A549 (cell line): ENCODE data around the gene METTL17. TPM values are rescaled to one million over a fixed set of nuclear protein-coding genes. Genes with fewer than 3 reads are reported as not detected.

ENCODE experiments used
- ATAC-seq, 2 experiments: fragments of 200-7000 bp in 1 of 2; fragments of >200 bp in 1 of 2; cut with Nextera tagmentation in 1 of 2; cut with Tn5 transposase in 1 of 2; 3 replicates each; pipeline versions ENCODE4 v1.8.0 to v1.9.1; 2018 to 2020; ENCODE audit warnings: mild to moderate bottlenecking in 1 of 2, moderate library complexity in 1 of 2
- CTCF ChIA-PET: fragments of 300-600 bp; sonication (Branson Sonifier 250); formaldehyde crosslinking; extraction: SDS; loops from one replicate; lab custom pipeline; 2021; ENCODE audit warnings: antibody characterized with exemption, inconsistent platforms; lab: Yijun Ruan, JAX
- POLR2A ChIA-PET: fragments of 350-600 bp; formaldehyde crosslinking; extraction: SDS; loops from one replicate; lab custom pipeline; 2021; ENCODE audit warnings: antibody characterized with exemption, inconsistent platforms; lab: Yijun Ruan, JAX
- DNase-seq, 2 experiments: peaks; one replicate each; pipeline versions ENCODE4 v3.0.0 to v3.0.0-alpha.2; 2011 to 2016; ENCODE audit warnings: low read depth in 1 of 2, low spot score in 1 of 2
- FAIRE-seq: peaks from 2 replicates; lab custom pipeline; 2011; peaks lifted over from hg19 to GRCh38; lab: Jason Lieb, UNC
- H3K27ac ChIP-seq, 2 experiments: fragments of >200 bp; sonication (Bioruptor Twin); formaldehyde crosslinking; 3 replicates each; pipeline ENCODE4 v1.5.1; 2016 to 2017
- H3K4me1 ChIP-seq: fragments of >200 bp; sonication (Bioruptor Twin); formaldehyde crosslinking; 3 replicates; pipeline ENCODE4 v1.6.1; 2016
- H3K4me2 ChIP-seq: fragments of >200 bp; sonication (Bioruptor Twin); formaldehyde crosslinking; 3 replicates; pipeline ENCODE4 v1.6.1; 2016
- H3K4me3 ChIP-seq: fragments of >200 bp; sonication (Bioruptor Twin); formaldehyde crosslinking; 3 replicates; pipeline ENCODE4 v1.5.1; 2016
- H3K9me3 ChIP-seq: fragments of >200 bp; sonication (Bioruptor Twin); formaldehyde crosslinking; 3 replicates; pipeline ENCODE4 v1.6.1; 2016
- CBX2 ChIP-seq: fragments of 200-600 bp; sonication (generic); IDR thresholded peaks from 2 replicates; pipeline ENCODE4 v1.6.1; 2016; ENCODE audit warnings: low read depth, mild to moderate bottlenecking, borderline replicate concordance
- CEBPB ChIP-seq, 2 experiments: fragments of >200 bp in 1 of 2; sonication (Bioruptor Twin) in 1 of 2; formaldehyde crosslinking in 1 of 2; IDR thresholded peaks; 2 replicates each; pipeline ENCODE4 v1.6.1; 2012 to 2016
- CHD2 ChIP-seq: fragments of 150-350 bp; IDR thresholded peaks from 2 replicates; pipeline ENCODE4 v1.6.1; 2014; ENCODE audit warnings: low read length; ENCODE audit not compliant: partially characterized antibody
- CTCF ChIP-seq: fragments of >200 bp; sonication (Bioruptor Twin); formaldehyde crosslinking; IDR thresholded peaks from 3 replicates; pipeline ENCODE4 v1.5.1; 2016
- ELK1 ChIP-seq: fragments of 150-350 bp; IDR thresholded peaks from 2 replicates; pipeline ENCODE4 v1.6.1; 2014; ENCODE audit warnings: low read depth, mild to moderate bottlenecking, low read length
- EP300 ChIP-seq, 2 experiments: fragments of >200 bp; sonication (Bioruptor Twin); formaldehyde crosslinking; IDR thresholded peaks; 2 replicates in 1 of 2; 3 replicates in 1 of 2; pipeline ENCODE4 v1.6.1; 2016 to 2017
- ESRRA ChIP-seq: fragments of 150-350 bp; IDR thresholded peaks from 2 replicates; pipeline ENCODE4 v1.6.1; 2014; ENCODE audit warnings: mild to moderate bottlenecking, low read length, borderline replicate concordance
- FOSB ChIP-seq: fragments of 250-450 bp; sonication (Bioruptor Pico); IDR thresholded peaks from 2 replicates; pipeline ENCODE4 v1.5.0; 2020; ENCODE audit warnings: mild to moderate bottlenecking, moderate library complexity
- FOXS1 ChIP-seq: fragments of 250-450 bp; sonication (Bioruptor Pico); IDR thresholded peaks from 2 replicates; pipeline ENCODE4 v1.5.0; 2020; ENCODE audit warnings: mild to moderate bottlenecking, moderate library complexity
- GATA3 ChIP-seq: IDR thresholded peaks from 2 replicates; pipeline ENCODE4 v1.6.1; 2012; ENCODE audit warnings: borderline replicate concordance
- HEYL ChIP-seq: fragments of 250-450 bp; sonication (Bioruptor Pico); IDR thresholded peaks from 2 replicates; pipeline ENCODE4 v1.8.0; 2021; ENCODE audit warnings: mild to moderate bottlenecking, moderate library complexity
- HOXA7 ChIP-seq: fragments of 250-450 bp; sonication (Bioruptor Pico); IDR thresholded peaks from 2 replicates; pipeline ENCODE4 v1.5.0; 2020; ENCODE audit warnings: mild to moderate bottlenecking, moderate library complexity
- HOXB13 ChIP-seq: fragments of 250-450 bp; sonication (Bioruptor Pico); IDR thresholded peaks from 2 replicates; pipeline ENCODE4 v1.5.0; 2020; ENCODE audit warnings: low read depth, mild to moderate bottlenecking, moderate library complexity
- JUN ChIP-seq, 2 experiments: fragments of >200 bp; sonication (Bioruptor Twin); formaldehyde crosslinking; IDR thresholded peaks; 2 replicates in 1 of 2; 3 replicates in 1 of 2; pipeline ENCODE4 v1.6.1; 2016 to 2017
- JUNB ChIP-seq: fragments of >200 bp; sonication (Bioruptor Twin); formaldehyde crosslinking; IDR thresholded peaks from 2 replicates; pipeline ENCODE4 v1.6.1; 2016
- MAFK ChIP-seq: fragments of 450-650 bp; IDR thresholded peaks from 2 replicates; pipeline ENCODE4 v1.6.1; 2014; ENCODE audit not compliant: partially characterized antibody
- PBX3 ChIP-seq: IDR thresholded peaks from 2 replicates; pipeline ENCODE4 v1.6.1; 2012
- POLR2AphosphoS2 ChIP-seq: conservative IDR thresholded peaks from 2 replicates; pipeline ENCODE4 v1.6.1; 2012; ENCODE audit warnings: low read length, improper control_type of control experiment, inconsistent platforms
- RAD21 ChIP-seq, 2 experiments: fragments of >200 bp in 1 of 2; sonication (Bioruptor Twin) in 1 of 2; formaldehyde crosslinking in 1 of 2; IDR thresholded peaks in 1 of 2; conservative IDR thresholded peaks in 1 of 2; 2 replicates in 1 of 2; 3 replicates in 1 of 2; pipeline ENCODE4 v1.6.1; 2012 to 2018; ENCODE audit warnings: inconsistent platforms in 1 of 2
- RARB ChIP-seq: fragments of 250-450 bp; sonication (Bioruptor Pico); IDR thresholded peaks from 2 replicates; pipeline ENCODE4 v1.8.0; 2021; ENCODE audit warnings: mild to moderate bottlenecking, moderate library complexity
- SMC3 ChIP-seq: fragments of >200 bp; sonication (Bioruptor Twin); formaldehyde crosslinking; IDR thresholded peaks from 3 replicates; pipeline ENCODE4 v1.6.1; 2018; ENCODE audit warnings: inconsistent platforms
- TFCP2L1 ChIP-seq: fragments of 250-450 bp; sonication (Bioruptor Pico); IDR thresholded peaks from 2 replicates; pipeline ENCODE4 v1.5.0; 2021; ENCODE audit warnings: mild to moderate bottlenecking
- TP53 ChIP-seq: fragments of 250-450 bp; sonication (Bioruptor Pico); IDR thresholded peaks from 2 replicates; pipeline ENCODE4 v1.5.0; 2021; ENCODE audit warnings: mild to moderate bottlenecking, moderate library complexity
- ZC3H11A ChIP-seq: fragments of 450-650 bp; IDR thresholded peaks from 2 replicates; pipeline ENCODE4 v1.6.1; 2014; ENCODE audit warnings: antibody characterized with exemption, mild to moderate bottlenecking
- ZSCAN20 ChIP-seq: fragments of 250-450 bp; sonication (Bioruptor Pico); IDR thresholded peaks from 2 replicates; pipeline ENCODE4 v1.8.0; 2022; ENCODE audit warnings: mild to moderate bottlenecking, moderate library complexity
- WGBS: methylation state at CpG from one replicate; pipeline ENCODE4 v1.1.6; 2017; ENCODE audit errors: missing lambda C conversion rate; 5-methylcytosine and 5-hydroxymethylcytosine counted together
- polyA plus RNA-seq, 4 experiments: library from polyadenylated mRNA; depleted of rRNA in 3 of 4; stranded (reverse); fragments of >200 nt; fragmentation: RNase III in 1 of 4; extraction: RNeasy Plus Mini Kit Qiagen cat#74134 plus additional on column Dnase treatment in 1 of 4; gene quantifications; 2 replicates in 3 of 4; 3 replicates in 1 of 4; pipeline ENCODE4 v1.2.3, GENCODE V29; 2011 to 2017
- TF ChIP-seq, protein P1 (sequence below): IDR thresholded peaks from 2 replicates; pipeline ENCODE4 v1.6.1; 2012; ENCODE audit warnings: low read depth, borderline replicate concordance
- TF ChIP-seq, protein P2 (sequence below): fragments of >200 bp; sonication (Bioruptor Twin); formaldehyde crosslinking; IDR thresholded peaks from 3 replicates; pipeline ENCODE4 v1.6.1; 2016

METTL17 gene
- polyA plus RNA-seq, 2 of the 4 experiments (the other 2 are of a cell fraction): 81.4 to 116 TPM

GRCh38 chr14:21015312-21015711 lies 25.5 kb downstream of the METTL17 start:
- Histone ChIP-seq H3K4me2 (no peak overlapping the region), H3K4me3 (no peak overlapping the region), H3K9me3 (no peaks in the 10 kb centered on the region), H3K4me1 (no peaks in the 10 kb centered on the region), H3K27ac (no peak overlapping the region)
- FAIRE-seq (no peak), DNase-seq (no peak), ATAC-seq (no peak)
- ChIA-PET CTCF (interaction anchor here (0.5 to 16.3 kb wide), 45 partner anchors 8 to 462 kb away, joined by 3 to 323 read pairs (median 6); partner anchors contain the start of genes ARHGEF40, NDRG2, RNASE13 and RNASE7), POLR2A (interaction anchor here (0.6 to 2.5 kb wide), 5 partner anchors 54 to 672 kb away, joined by 3 to 18 read pairs (median 3); no protein-coding TSS in a partner anchor)
- 48% methylated on average over 6 of the region's 6 CpGs for WGBS
- no peak for TF ChIP-seq POLR2AphosphoS2
- no peak for TF ChIP-seq FOXS1
- no peak for TF ChIP-seq TP53 (CRISPR knock-in tag)
- no peak for TF ChIP-seq GATA3
- no peak for TF ChIP-seq ZC3H11A
- TF ChIP-seq, protein P1, sequence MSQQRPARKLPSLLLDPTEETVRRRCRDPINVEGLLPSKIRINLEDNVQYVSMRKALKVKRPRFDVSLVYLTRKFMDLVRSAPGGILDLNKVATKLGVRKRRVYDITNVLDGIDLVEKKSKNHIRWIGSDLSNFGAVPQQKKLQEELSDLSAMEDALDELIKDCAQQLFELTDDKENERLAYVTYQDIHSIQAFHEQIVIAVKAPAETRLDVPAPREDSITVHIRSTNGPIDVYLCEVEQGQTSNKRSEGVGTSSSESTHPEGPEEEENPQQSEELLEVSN: no peak
- TF ChIP-seq PBX3: no peak
- TF ChIP-seq RAD21 (conservative IDR thresholded peaks at IDR 0.05 in 1 of 2, IDR thresholded peaks at IDR 0.05 in 1 of 2): no peak
- no peak for TF ChIP-seq CTCF
- no peak for TF ChIP-seq CHD2
- TF ChIP-seq HOXA7 (CRISPR knock-in tag): no peak
- no peak for TF ChIP-seq CBX2
- TF ChIP-seq HOXB13 (CRISPR knock-in tag): no peak

GRCh38 chr14:21016413-21017190 lies 26.8 kb downstream of the METTL17 start:
- no peak for FAIRE-seq
- 55% methylated on average over 9 of the region's 9 CpGs for WGBS
- CTCF ChIA-PET: interaction anchor here (1.0 to 16.3 kb wide), 14 partner anchors 15 to 120 kb away, joined by 3 to 323 read pairs (median 38); partner anchors contain the start of genes ARHGEF40, RNASE13, RNASE7 and SLC39A2

More at GRCh38 chr14:21016413-21017190, 26.8 kb downstream of the METTL17 start:
- H3K4me2 ChIP-seq: no peak overlapping the region
- POLR2A ChIA-PET: interaction anchor here (2.5 kb wide), 1 partner anchor 87 kb away, joined by 18 read pairs; no protein-coding TSS in a partner anchor
- TF ChIP-seq CEBPB (IDR thresholded peaks at IDR 0.05) (no peak), MAFK (no peak), EP300 (IDR thresholded peaks at IDR 0.05) (no peak), RARB (CRISPR knock-in tag) (no peak), JUN (IDR thresholded peaks at IDR 0.05) (no peak), JUNB (no peak), TP53 (CRISPR knock-in tag) (no peak), ZSCAN20 (no peak), CTCF (no peak), HEYL (CRISPR knock-in tag) (no peak), TFCP2L1 (CRISPR knock-in tag) (no peak), RAD21 (conservative IDR thresholded peaks at IDR 0.05 in 1 of 2, IDR thresholded peaks at IDR 0.05 in 1 of 2) (no peak), FOSB (no peak), ESRRA (no peak), ELK1 (no peak), SMC3 (no peak)
- TF ChIP-seq, protein P2, sequence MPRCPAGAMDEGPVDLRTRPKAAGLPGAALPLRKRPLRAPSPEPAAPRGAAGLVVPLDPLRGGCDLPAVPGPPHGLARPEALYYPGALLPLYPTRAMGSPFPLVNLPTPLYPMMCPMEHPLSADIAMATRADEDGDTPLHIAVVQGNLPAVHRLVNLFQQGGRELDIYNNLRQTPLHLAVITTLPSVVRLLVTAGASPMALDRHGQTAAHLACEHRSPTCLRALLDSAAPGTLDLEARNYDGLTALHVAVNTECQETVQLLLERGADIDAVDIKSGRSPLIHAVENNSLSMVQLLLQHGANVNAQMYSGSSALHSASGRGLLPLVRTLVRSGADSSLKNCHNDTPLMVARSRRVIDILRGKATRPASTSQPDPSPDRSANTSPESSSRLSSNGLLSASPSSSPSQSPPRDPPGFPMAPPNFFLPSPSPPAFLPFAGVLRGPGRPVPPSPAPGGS: no peak
- no peak overlapping the region for H3K4me3 ChIP-seq
- H3K9me3 ChIP-seq: no peaks in the 10 kb centered on the region
- no peak overlapping the region for H3K27ac ChIP-seq
- no peak for DNase-seq
- no peaks in the 10 kb centered on the region for H3K4me1 ChIP-seq
- ATAC-seq: no peak
